Vagina (tissue), 2 donors: Measurements from ENCODE around the gene MB21D2.

ENCODE experiments used
- CTCF ChIP-seq, 3 experiments: fragments of 450-650 bp in 2 of 3; fragments of 200-600 bp in 1 of 3; sonication (generic) in 1 of 3; IDR thresholded peaks; one replicate each; pipeline ENCODE4 v1.5.1; 2017 to 2019; ENCODE audit warnings: antibody characterized with exemption in 3 of 3, mild to moderate bottlenecking in 2 of 3, moderate library complexity in 2 of 3
- POLR2A ChIP-seq, 2 donors: fragments of 450-650 bp; IDR thresholded peaks; one replicate each; pipeline ENCODE4 v1.6.1; 2017; ENCODE audit warnings: antibody characterized with exemption in 2 of 2, mild to moderate bottlenecking in 2 of 2, moderate library complexity in 2 of 2
- POLR2AphosphoS5 ChIP-seq, 2 donors: sonication (generic); formaldehyde crosslinking; IDR thresholded peaks; one replicate each; pipeline ENCODE4 v1.9.0; 2017; ENCODE audit warnings: antibody characterized with exemption in 2 of 2, mild to moderate bottlenecking in 2 of 2, low read depth in 1 of 2; ENCODE audit not compliant: insufficient read depth in 1 of 2

GRCh38 chr3:192870822-192871221 lies 46.8 kb downstream of the MB21D2 start:
- TF ChIP-seq CTCF (IDR thresholded peaks at IDR 0.05) (no peak), POLR2A (IDR thresholded peaks at IDR 0.05) (no peak), POLR2AphosphoS5 (IDR thresholded peaks at IDR 0.05; ENCODE audit: insufficient read depth in 1 of 2, low read depth in 1 of 2) (no peak)
